HCT116 (cell line): Measurements from ENCODE around the gene OPN1MW3. TPM values are rescaled to one million over a fixed set of nuclear protein-coding genes. Genes with fewer than 3 reads are reported as not detected.

Experiments
- ATAC-seq: fragments of 200-7000 bp; cut with Tn5 transposase; 2 replicates; pipeline ENCODE4 v1.9.1; 2020; ENCODE audit warnings: mild to moderate bottlenecking, moderate library complexity
- BruUV-seq: library from RNA; stranded (reverse); fragments of 400-500 nt; replicated peaks from 2 replicates; lab custom pipeline; 2021; lab: Mats Ljungman, UMichigan
- CTCF ChIA-PET: fragments of 300-600 bp; sonication (Branson Sonifier 250); formaldehyde crosslinking; loops from one replicate; lab custom pipeline; 2021; ENCODE audit warnings: antibody characterized with exemption; lab: Charles Lee
- POLR2A ChIA-PET: fragments of 300-600, 350-600 bp; sonication (Branson Sonifier 250); formaldehyde crosslinking; loops from one replicate; lab custom pipeline; 2021; ENCODE audit warnings: antibody characterized with exemption; lab: Charles Lee
- RAD21 ChIA-PET, 2 experiments: fragments of 300-600 bp; sonication (Branson Sonifier 250); formaldehyde crosslinking; loops; one replicate each; lab custom pipeline; 2023; ENCODE audit warnings: low total read pairs in 2 of 2; ENCODE audit not compliant: uncharacterized antibody in 2 of 2, unreplicated experiment in 2 of 2, low non-redundant PET in 1 of 2; lab: Charles Lee
- DNase-seq: peaks from one replicate; pipeline ENCODE4 v3.0.0-alpha.2; 2010; ENCODE audit warnings: low read depth, low spot score
- H2AFZ ChIP-seq: fragments of 200-600 bp; shearing (Covaris generic), sonication (generic); 2 replicates; pipeline ENCODE4 v1.6.1; 2017; ENCODE audit warnings: low read depth, mixed run types, mixed read lengths, antibody characterized with exemption, low read length; ENCODE audit not compliant: poor library complexity, severe bottlenecking
- H3K27ac ChIP-seq: 2 replicates; pipeline ENCODE4 v1.5.1; 2012; ENCODE audit warnings: low read depth, low read length
- H3K27me3 ChIP-seq: fragments of 200-600 bp; sonication (generic); 2 replicates; pipeline ENCODE4 v1.6.1; 2016; ENCODE audit warnings: mixed run types, low read length, mixed read lengths; ENCODE audit not compliant: insufficient read depth
- H3K36me3 ChIP-seq, 2 experiments: fragments of 200-500 bp in 1 of 2; fragments of 200-600 bp in 1 of 2; sonication (Bioruptor generic) in 1 of 2; sonication (generic) in 1 of 2; 2 replicates each; pipeline versions ENCODE4 v1.5.1 to v1.6.1; 2014 to 2016; ENCODE audit warnings: low read length in 2 of 2, inconsistent platforms in 1 of 2, mixed read lengths in 1 of 2, mixed run types in 1 of 2; ENCODE audit not compliant: insufficient read depth in 2 of 2, control insufficient read depth in 1 of 2
- H3K4me1 ChIP-seq, 2 experiments: fragments of 200-600 bp in 1 of 2; sonication (generic) in 1 of 2; 2 replicates each; pipeline versions ENCODE4 v1.5.1 to v1.6.1; 2012 to 2017; ENCODE audit warnings: low read length in 2 of 2, inconsistent platforms in 1 of 2, mild to moderate bottlenecking in 1 of 2, mixed read lengths in 1 of 2, mixed run types in 1 of 2, moderate library complexity in 1 of 2; ENCODE audit not compliant: insufficient read depth in 2 of 2, control insufficient read depth in 1 of 2
- H3K4me2 ChIP-seq: fragments of 200-600 bp; sonication (generic); 2 replicates; pipeline ENCODE4 v1.6.1; 2017; ENCODE audit warnings: mixed run types, low read length, mixed read lengths
- H3K4me3 ChIP-seq, 2 experiments: fragments of 200-600 bp in 1 of 2; sonication (generic) in 1 of 2; replicated peaks in 1 of 2; 2 replicates each; pipeline ENCODE4 v1.5.1; 2011 to 2016; ENCODE audit warnings: low read length in 2 of 2, control low read depth in 1 of 2, low read depth in 1 of 2, mild to moderate bottlenecking in 1 of 2, mixed read lengths in 1 of 2, mixed run types in 1 of 2
- H3K79me2 ChIP-seq: fragments of 200-600 bp; sonication (generic); 2 replicates; pipeline ENCODE4 v1.6.1; 2017; ENCODE audit warnings: mild to moderate bottlenecking, mixed run types, low read length, moderate library complexity, mixed read lengths; ENCODE audit not compliant: insufficient read depth
- H3K9ac ChIP-seq: fragments of 200-600 bp; sonication (generic); 2 replicates; pipeline ENCODE4 v1.6.1; 2016; ENCODE audit warnings: low read length, mixed read lengths
- H3K9me2 ChIP-seq: fragments of 200-600 bp; sonication (generic), shearing (Covaris generic); 2 replicates; pipeline ENCODE4 v1.6.1; 2017; ENCODE audit warnings: mixed run types, mild to moderate bottlenecking, moderate library complexity; ENCODE audit not compliant: insufficient read depth
- H3K9me3 ChIP-seq, 2 experiments: fragments of 200-500 bp in 1 of 2; fragments of 200-600 bp in 1 of 2; sonication (Bioruptor generic) in 1 of 2; sonication (generic) in 1 of 2; 2 replicates each; pipeline ENCODE4 v1.6.1; 2014 to 2017; ENCODE audit warnings: low read length in 2 of 2, mixed read lengths in 2 of 2, inconsistent platforms in 1 of 2, low read depth in 1 of 2, mild to moderate bottlenecking in 1 of 2, mixed run types in 1 of 2, moderate library complexity in 1 of 2; ENCODE audit not compliant: control insufficient read depth in 1 of 2, insufficient read depth in 1 of 2
- H4K20me1 ChIP-seq: fragments of 200-600 bp; sonication (generic), shearing (Covaris generic); 2 replicates; pipeline ENCODE4 v1.6.1; 2017; ENCODE audit warnings: mixed run types, mild to moderate bottlenecking, moderate library complexity; ENCODE audit not compliant: insufficient read depth
- ATF3 ChIP-seq: IDR thresholded peaks from 2 replicates; pipeline ENCODE4 v1.6.1; 2012
- CBX3 ChIP-seq: IDR thresholded peaks from 2 replicates; pipeline ENCODE4 v1.6.1; 2012; ENCODE audit warnings: low read depth
- EGR1 ChIP-seq: IDR thresholded peaks from 2 replicates; pipeline ENCODE4 v1.6.1; 2012; ENCODE audit warnings: low read depth
- EZH2 ChIP-seq: fragments of 200-600 bp; sonication (generic); IDR thresholded peaks from 2 replicates; pipeline ENCODE4 v1.6.1; 2017; ENCODE audit warnings: antibody characterized with exemption, mixed run types
- EZH2phosphoT487 ChIP-seq: fragments of 200-600 bp; IDR thresholded peaks from 2 replicates; pipeline ENCODE4 v1.6.1; 2018; ENCODE audit warnings: antibody characterized with exemption, borderline replicate concordance
- JUND ChIP-seq: IDR thresholded peaks from 2 replicates; pipeline ENCODE4 v1.6.1; 2012
- POLR2AphosphoS5 ChIP-seq: IDR thresholded peaks from 2 replicates; pipeline ENCODE4 v1.6.1; 2011; ENCODE audit warnings: mild to moderate bottlenecking, low read depth, low read length, moderate library complexity
- REST ChIP-seq: IDR thresholded peaks from 2 replicates; pipeline ENCODE4 v1.6.1; 2012; ENCODE audit warnings: low read depth
- SIN3A ChIP-seq: IDR thresholded peaks from 2 replicates; pipeline ENCODE4 v1.6.1; 2012; ENCODE audit warnings: low read depth
- YY1 ChIP-seq: IDR thresholded peaks from 2 replicates; pipeline ENCODE4 v1.6.1; 2011; ENCODE audit warnings: low read length, low read depth, moderate library complexity, mild to moderate bottlenecking; ENCODE audit not compliant: insufficient replicate concordance; ENCODE audit errors: extremely low read depth
- intact Hi-C: fragments of 100-400 bp; cut with micrococcal nuclease; formaldehyde crosslinking; loops from 2 replicates; pipeline ENCODE4 v1.10.0; 2022
- total RNA-seq: library from RNA; stranded (reverse); gene quantifications from one replicate; pipeline ENCODE4 v1.2.1, GENCODE V29; 2021; ENCODE audit not compliant: unreplicated experiment

Gene OPN1MW3
- total RNA-seq, 1 experiment from 2014 or later: not detected

- Histone ChIP-seq H3K4me2 (no peak overlapping the region), H3K9me2 (no peaks in the 10 kb centered on the region), H3K36me3 (no peaks in the 10 kb centered on the region), H3K27ac (no peak overlapping the region), H3K9me3 (no peaks in the 10 kb centered on the region), H4K20me1 (no peaks in the 10 kb centered on the region), H3K4me3 (no peak overlapping the region), H3K27me3 (no peaks in the 10 kb centered on the region), H3K4me1 (no peaks in the 10 kb centered on the region), H3K79me2 (no peaks in the 10 kb centered on the region), H2AFZ (no peak overlapping the region), H3K9ac (no peak overlapping the region)
- ChIA-PET CTCF (interaction anchor here (1.1 kb wide), 1 partner anchor 10 kb away, joined by 4 read pairs; no protein-coding TSS in a partner anchor), RAD21 (no interaction called here), POLR2A (no interaction called here)
- intact Hi-C loops: no loop called here
- ATAC-seq (no peak), DNase-seq (no peak)
- BruUV-seq: no TSS peak
- TF ChIP-seq SIN3A: no peak
- TF ChIP-seq EZH2phosphoT487: no peak
- no peak for TF ChIP-seq JUND
- TF ChIP-seq YY1: no peak
- no peak for TF ChIP-seq REST
- TF ChIP-seq CBX3: no peak
- TF ChIP-seq POLR2AphosphoS5: no peak
- TF ChIP-seq ATF3: no peak
- no peak for TF ChIP-seq EZH2
- no peak for TF ChIP-seq EGR1
Observed at GRCh38 chrX:154298312-154298711, 40.9 kb downstream of the OPN1MW3 start.
